Uterus (tissue), 2 donors: Measurements from ENCODE around the gene PLD1.

Experiments used
- POLR2A ChIP-seq, 2 donors: fragments of 450-650 bp; IDR thresholded peaks; one replicate each; pipeline ENCODE4 v1.6.1; 2016; ENCODE audit warnings: antibody characterized with exemption in 2 of 2, mild to moderate bottlenecking in 1 of 2, moderate library complexity in 1 of 2
- TF ChIP-seq, protein P1 (sequence below), 4 experiments: fragments of 200-600 bp in 2 of 4; fragments of 450-650 bp in 2 of 4; sonication (generic) in 2 of 4; IDR thresholded peaks; one replicate each; pipeline ENCODE4 v1.5.1; 2016 to 2019; ENCODE audit warnings: antibody characterized with exemption in 4 of 4, mild to moderate bottlenecking in 2 of 4, moderate library complexity in 1 of 4

DNA sequence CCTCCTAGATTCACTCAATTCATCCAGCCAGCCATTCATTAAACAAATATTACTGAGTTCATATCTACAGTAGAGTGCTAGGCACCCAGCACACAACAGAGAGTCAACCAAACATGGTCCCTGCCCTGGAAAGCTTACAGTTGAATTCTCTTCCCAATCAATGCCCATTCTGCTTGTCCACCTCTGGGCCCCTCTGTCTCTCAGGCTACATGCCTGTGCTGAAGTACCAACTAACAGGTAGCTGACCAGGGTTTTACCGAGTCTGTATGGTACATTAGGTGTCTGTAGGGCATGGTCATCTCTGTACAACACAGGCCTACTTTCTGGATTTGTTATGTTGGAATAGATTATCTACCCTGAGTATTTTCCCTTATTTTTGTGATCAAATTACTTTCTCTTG lies 23.3 kb downstream of the PLD1 start:
- TF ChIP-seq, protein P1, sequence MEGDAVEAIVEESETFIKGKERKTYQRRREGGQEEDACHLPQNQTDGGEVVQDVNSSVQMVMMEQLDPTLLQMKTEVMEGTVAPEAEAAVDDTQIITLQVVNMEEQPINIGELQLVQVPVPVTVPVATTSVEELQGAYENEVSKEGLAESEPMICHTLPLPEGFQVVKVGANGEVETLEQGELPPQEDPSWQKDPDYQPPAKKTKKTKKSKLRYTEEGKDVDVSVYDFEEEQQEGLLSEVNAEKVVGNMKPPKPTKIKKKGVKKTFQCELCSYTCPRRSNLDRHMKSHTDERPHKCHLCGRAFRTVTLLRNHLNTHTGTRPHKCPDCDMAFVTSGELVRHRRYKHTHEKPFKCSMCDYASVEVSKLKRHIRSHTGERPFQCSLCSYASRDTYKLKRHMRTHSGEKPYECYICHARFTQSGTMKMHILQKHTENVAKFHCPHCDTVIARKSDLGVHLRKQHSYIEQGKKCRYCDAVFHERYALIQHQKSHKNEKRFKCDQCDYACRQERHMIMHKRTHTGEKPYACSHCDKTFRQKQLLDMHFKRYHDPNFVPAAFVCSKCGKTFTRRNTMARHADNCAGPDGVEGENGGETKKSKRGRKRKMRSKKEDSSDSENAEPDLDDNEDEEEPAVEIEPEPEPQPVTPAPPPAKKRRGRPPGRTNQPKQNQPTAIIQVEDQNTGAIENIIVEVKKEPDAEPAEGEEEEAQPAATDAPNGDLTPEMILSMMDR (IDR thresholded peaks at IDR 0.05), result no peak
- no peak for TF ChIP-seq POLR2A (IDR thresholded peaks at IDR 0.05)
